HG02840 (cell line): ENCODE results near the gene CEP97.
"Not testable (repeated sequence)": the region's sequence is repeated elsewhere in the genome, so short reads cannot be mapped to it uniquely, and the experiment has no call there.

Source experiments
- ATAC-seq: cut with Tn5 transposase; IDR thresholded peaks from one replicate; pipeline ENCODE4 v1.9.1; 2021; ENCODE audit warnings: mild to moderate bottlenecking, moderate library complexity, moderate number of reproducible peaks; ENCODE audit not compliant: unreplicated experiment, low FRiP score

CEP97 gene, protein sequence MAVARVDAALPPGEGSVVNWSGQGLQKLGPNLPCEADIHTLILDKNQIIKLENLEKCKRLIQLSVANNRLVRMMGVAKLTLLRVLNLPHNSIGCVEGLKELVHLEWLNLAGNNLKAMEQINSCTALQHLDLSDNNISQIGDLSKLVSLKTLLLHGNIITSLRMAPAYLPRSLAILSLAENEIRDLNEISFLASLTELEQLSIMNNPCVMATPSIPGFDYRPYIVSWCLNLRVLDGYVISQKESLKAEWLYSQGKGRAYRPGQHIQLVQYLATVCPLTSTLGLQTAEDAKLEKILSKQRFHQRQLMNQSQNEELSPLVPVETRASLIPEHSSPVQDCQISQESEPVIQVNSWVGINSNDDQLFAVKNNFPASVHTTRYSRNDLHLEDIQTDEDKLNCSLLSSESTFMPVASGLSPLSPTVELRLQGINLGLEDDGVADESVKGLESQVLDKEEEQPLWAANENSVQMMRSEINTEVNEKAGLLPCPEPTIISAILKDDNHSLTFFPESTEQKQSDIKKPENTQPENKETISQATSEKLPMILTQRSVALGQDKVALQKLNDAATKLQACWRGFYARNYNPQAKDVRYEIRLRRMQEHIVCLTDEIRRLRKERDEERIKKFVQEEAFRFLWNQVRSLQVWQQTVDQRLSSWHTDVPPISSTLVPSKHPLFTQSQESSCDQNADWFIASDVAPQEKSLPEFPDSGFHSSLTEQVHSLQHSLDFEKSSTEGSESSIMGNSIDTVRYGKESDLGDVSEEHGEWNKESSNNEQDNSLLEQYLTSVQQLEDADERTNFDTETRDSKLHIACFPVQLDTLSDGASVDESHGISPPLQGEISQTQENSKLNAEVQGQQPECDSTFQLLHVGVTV

DNA sequence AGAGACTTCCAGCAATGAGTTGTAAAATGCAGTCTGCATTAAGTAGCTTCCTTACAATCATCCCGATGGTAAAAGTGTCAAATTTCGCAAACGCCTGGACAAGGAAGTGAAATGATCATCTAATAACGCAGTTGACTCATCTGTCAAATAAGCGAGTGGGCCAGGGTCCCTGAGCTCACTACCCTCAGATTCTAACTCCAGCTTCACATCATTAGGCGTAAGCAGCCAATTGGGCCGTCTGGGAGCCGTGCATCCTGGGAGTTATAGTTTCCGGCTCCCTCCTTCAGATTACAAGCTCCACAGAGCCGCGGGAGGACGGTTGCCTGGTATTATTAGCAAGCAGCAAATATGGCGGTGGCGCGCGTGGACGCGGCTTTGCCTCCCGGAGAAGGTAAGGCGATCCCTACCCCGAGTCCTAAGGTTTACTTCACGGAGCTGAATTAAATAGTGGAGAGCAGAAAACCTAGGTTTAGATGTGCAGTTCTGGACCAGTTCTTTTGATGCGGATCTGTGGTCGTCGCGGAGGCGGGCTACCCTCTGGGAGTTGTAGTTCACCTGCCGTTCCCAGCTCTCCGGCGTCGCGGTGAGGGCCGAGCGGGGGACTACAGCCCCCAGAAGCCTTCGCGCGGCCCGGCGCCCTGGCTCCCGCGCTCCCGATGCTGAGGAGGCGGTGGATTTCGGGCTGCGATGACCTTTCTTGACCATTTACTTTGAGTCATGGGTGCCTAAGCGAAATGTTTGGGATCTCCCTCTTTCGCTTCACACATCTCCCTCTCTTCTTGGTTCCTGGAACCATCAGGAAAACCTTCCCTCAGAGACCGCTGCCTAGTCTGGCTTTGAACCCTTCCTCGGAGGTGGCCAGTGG is at the start of gene CEP97:
TSS of gene CEP97 (plus strand) at position 286 of the 865 bp plus-strand sequence. CDS start at position 349, 63 bp downstream.
- ATAC-seq = peak; percentile 90

DNA sequence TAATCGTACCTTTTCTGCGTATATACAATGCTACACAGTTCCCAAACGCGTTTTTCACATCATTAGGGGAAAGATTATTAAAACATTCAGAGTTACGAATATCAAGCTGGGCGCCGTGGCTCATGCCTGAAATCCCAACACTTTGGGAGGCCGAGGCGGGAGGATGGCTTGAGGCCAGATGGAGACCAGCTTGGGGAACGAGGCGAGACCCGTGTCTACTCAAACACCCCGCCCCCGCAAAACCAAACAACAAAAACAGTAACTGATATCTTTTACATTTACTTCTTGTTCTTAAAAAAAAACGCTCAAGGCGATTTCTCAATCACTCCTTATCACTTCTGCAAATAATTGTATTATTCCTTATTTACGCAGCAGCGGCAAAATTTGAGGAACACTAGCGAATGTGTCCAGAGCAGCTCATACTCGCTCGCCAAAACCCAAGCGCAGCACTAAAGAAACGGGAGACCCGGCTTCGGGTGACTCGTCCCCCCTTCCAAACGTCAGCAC is 48.7 kb upstream of the CEP97 start:
- ATAC-seq = no peak

DNA sequence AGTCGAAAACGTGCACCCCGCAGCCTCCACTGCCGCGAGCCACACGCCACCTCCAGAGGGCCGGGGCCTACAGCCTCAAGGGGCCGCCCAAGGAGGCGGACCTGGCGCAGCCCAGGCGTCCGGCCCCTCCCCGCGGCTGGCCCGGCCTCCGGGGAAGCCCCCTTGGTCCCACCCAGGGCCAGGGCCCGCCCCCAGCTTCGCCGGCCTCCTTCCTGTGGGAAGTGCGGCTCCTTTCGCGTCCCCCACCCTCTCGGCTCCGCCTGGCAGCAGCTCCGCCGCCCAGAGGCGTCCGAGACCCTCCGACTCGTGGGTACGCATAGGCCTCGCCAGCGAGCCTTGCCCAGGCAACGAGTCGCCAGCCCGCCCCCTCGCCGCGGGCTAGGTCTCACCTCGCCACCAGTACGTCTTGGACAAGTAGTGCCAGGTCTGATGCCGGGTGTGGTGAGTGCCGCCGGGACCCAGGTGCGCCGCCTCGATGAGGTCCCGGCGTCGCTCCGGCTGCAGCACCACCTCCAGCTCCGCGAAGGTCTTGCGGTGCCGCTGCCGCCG is 48.1 kb upstream of the CEP97 start:
- peak; percentile 84 for ATAC-seq

DNA sequence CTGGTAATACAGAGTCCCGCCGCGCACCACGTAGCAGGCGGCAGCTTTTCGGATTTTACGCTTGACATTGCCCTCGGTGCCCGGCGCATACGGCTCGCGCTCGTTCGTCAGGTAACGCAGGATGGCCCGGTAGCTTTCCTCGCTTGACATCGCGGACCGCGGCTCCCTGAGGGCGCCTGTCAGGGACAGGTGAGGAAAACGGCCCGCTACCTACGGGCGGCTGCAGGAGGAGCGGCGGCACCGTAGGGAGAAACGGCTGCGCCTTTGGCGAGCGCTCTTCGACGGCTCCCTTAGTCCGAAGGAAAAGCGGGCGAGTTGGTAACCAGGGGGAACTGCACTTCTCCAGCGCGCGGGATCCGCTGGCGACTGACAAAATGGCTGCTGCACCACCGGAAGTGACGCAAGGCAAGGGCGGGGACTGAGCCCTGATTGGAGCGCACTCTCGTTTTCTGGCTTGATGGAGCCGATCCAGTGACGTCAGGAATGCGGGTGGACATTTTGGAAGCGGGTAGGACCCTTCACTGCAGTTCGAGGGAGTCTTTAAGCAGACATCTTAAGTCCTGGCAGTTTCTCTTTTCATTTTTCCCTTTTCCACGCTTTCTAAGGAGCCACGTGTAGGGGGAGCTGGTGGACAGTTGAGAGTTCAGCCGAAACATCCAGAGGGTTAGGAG is 47.5 kb upstream of the CEP97 start, which contains the start of gene ZBTB11:
TSS of gene ZBTB11 (minus strand) at position 368 of the 671 bp plus-strand sequence. CDS start at position 150, 218 bp downstream.
- peak; percentile 63 for ATAC-seq

DNA sequence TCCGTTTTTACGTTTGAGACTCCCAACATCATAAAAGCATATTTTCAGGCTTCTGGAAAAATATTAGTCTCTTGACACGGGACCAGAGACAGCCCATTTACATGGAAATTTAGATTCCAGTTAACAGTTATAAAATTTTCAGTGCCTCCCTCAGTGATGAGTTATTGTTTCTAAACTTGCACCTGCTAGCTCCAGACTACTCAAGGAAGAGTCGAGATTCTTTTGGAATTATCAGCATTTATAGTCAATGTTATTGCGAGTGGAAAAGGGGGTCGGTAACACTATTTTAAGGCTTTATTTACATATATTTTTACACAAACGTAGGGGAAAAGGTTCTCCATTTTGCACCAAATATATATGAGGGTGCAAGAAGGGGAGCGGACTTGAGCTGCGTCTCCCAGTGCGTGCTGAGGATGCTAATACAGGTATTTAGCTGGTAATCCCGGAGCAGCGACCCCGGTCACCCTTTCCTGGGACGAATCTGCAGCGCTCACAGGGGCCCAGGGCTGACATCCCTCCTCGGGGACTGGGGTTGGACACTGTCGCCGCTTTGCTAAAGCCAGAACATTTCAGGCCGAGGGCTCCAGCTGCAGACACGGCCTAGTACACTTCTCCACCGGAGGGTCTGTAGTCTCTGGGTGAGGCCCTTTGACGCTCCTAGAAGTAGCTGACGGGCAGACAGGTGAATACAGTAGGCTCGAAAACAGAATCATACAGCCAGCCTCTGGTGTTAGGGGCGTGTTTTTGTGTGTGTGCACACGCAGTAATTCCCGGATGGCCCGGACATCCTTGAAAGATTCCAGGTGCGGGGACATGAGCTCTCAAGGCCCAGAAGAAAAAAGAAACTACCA is 46.8 kb upstream of the CEP97 start:
- ATAC-seq = no peak

DNA sequence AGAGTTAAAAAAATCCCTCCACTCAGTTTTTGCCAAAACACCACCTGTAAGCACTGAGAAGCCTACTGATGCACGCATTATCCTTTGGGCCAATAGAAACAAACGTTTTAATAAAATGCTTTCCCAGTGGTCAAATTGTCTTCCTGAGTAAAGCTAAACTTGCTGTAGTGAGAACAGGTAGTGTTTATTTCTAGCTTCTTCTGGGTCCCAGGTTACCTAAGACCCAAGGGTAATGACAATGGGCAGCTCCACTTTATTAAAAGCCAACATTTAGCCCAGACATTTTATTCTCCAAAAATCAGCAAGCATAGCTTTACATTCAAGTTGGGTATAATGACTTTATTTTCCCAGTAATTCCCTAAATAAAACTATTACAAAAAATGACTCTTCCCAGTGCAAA is 45.6 kb upstream of the CEP97 start:
- ATAC-seq = not testable (repeated sequence)

DNA sequence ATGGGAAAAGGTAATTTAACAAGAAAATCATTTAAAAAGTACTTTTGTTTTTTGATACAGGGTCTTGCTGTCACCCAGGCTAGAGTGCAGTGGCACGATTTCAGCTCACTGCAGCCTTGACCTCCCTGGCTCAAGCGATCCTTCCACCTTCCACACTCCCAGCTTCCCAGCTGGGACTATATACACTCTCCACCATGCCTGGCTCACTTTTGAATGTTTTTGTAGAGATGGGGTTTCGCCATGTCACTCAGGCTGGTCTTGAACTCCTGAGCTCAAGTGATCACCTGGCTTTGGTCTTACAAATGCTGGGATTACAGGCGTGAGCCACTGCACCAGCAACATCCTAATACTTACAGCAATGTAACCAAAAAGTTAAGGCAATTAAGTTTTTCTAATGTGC is 43.9 kb upstream of the CEP97 start:
- no peak for ATAC-seq

DNA sequence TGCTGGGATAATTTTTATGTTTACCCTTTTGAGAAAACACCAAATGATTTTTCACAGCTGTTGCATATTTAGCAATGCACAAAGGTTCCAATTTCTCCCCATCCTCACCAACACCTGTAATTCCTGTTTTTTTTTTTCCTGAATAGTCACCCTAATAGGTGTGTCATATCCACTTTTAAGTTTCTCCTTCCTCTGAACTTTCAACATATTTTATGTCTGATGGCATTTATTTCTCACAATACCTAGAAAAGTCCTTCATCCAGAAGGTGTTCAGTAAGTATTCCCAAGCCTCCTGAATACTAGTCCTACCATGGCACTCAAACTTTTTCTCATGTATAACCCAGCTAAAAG is 39.4 kb upstream of the CEP97 start:
- ATAC-seq = no peak

DNA sequence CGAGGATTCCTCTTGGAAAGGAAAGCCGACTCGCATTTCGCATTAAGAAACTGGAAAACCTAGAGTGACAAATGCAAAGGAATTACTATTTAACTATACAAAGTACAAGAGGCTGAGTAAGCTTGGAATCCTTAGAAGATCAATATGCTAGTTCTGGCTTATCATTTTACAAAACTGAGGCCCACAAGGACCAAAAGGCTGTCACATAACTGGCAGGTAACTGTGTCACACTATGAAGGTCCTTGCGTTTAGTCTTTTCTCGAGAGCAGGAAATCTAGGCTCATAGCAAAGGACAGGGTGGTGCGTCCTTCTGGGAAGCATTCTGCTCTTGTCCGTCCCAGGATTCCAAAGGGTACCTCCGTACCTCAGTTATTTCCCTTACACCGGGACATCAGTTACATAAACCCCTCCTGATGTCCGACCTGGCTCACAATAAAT is 38.5 kb upstream of the CEP97 start:
- peak; percentile 1 for ATAC-seq

DNA sequence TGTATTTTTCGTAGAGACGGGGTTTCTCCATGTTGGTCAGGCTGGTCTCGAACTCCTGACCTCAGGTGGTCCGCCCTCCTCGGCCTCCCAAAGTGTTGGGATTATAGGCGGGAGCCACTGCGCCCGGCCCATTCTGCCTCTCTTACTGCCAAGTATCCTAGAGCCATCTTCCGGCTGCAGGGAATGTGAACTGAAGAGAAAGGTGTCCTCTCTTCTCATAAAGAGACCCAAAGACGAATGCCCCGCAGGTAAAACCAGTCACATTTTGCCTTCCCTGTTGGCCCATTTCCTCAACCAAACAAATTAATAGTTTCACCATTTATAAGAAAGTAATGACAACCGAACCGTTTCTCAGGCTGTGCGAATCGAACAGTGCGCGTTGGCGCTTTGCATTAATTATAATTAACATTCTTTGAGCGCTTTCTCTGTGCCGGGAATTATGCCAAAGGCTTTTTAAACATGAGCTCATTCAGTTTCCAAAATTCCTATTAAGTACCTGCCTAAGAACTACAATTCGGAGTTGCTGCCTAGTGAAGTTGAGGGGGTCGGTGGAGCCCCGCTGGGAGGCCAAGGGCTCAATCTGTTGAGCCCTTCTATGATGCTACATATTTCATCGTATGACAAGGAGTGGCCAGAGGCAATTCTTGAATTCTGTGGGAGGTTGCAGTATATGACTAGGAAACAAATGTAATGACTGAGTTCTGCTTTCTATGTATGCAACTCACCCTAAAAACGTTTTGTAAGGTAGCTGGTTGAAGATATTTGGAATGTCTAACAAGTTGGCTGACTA is 37.1 kb upstream of the CEP97 start:
- no peak for ATAC-seq

DNA sequence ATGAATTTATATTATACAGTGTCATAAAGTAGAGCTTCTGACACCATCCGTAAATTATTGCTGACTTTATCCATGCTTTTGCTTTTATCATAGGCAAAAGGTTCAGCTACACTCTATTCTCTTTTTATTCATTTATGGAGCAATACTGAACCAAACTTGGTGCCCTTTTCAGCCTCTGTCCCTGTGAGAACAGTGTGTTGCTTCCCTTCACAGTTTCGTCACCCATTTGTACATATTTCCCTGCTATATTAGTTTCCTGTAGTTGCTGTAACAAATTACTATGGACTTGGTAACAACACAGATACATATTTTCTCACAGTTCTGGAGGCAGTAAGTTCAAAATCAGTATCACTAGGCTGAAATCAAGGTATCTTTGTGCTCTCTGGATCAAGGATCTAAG is 35.1 kb upstream of the CEP97 start:
- ATAC-seq = no peak

DNA sequence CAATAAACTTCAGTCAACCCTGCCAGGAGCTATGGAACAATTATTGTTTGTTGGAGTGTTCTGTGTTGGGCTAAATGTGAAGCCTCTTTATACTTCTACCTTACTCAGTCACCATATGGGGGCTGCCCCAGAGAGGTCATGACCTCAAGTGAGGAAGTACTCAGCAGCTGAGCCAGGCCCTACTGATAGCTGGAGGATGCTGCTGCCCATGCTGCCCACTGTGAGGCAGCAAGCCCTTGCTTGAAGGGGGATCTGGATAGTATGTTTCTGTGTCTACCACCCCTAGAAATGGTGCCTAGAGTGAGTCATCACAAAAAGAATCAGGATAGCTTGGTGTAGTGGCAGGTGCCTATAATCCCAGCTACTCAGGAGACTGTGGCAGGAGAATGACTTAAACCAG is 33.4 kb upstream of the CEP97 start:
- no peak for ATAC-seq

DNA sequence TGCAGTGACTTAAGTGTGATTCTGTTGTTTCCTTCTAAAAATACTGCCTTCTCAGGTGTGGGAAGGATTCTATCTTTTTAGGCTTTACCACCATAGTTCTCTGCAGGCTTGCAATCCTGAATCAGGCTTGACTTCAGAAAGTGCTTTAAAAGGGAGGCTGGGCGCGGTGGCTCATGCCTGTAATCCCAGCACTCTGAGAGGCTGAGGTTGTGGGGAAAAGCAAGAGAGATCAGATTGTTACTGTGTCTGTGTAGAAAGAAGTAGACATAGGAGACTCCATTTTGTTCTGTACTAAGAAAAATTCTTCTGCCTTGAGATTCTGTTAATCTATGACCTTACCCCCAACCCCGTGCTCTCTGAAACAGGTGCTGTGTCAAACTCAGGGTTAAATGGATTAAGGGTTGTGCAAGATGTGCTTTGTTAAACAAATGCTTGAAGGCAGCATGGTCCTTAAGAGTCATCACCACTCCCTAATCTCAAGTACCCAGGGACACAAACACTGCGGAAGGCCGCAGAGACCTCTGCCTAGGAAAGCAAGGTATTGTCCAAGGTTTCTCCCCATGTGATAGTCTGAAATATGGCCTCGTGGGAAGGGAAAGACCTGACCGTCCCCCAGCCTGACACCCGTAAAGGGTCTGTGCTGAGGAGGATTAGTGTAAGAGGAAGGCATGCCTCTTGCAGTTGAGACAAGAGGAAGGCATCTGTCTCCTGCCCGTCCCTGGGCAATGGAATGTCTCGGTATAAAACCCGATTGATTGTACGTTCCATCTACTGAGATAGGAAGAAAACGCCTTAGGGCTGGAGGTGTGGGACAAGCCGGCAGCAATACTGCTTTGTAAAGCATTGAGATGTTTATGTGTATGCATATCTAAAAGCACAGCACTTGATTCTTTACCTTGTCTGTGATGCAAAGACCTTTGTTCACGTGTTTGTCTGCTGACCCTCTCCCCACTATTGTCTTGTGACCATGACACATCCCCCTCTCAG is 32.4 kb upstream of the CEP97 start:
- ATAC-seq = not testable (repeated sequence)

DNA sequence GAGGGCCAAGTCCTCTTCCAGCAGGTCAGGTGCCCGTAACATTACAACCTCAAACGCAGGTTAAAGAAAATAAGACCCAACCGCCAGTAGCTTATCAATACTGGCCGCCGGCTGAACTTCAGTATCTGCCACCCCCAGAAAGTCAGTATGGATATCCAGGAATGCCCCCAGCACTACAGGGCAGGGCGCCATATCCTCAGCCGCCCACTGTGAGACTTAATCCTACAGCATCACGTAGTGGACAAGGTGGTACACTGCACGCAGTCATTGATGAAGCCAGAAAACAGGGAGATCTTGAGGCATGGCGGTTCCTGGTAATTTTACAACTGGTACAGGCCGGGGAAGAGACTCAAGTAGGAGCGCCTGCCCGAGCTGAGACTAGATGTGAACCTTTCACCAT is 30.9 kb upstream of the CEP97 start:
- ATAC-seq = peak; percentile 71

DNA sequence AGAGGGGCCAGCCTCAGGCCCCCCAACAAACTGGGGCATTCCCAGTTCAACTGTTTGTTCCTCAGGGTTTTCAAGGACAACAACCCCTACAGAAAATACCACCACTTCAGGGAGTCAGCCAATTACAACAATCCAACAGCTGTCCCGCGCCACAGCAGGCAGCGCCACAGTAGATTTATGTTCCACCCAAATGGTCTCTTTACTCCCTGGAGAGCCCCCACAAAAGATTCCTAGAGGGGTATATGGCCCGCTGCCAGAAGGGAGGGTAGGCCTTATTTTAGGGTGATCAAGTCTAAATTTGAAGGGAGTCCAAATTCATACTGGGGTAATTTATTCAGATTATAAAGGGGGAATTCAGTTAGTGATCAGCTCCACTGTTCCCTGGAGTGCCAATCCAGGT is 29.6 kb upstream of the CEP97 start:
- not testable (repeated sequence) for ATAC-seq

DNA sequence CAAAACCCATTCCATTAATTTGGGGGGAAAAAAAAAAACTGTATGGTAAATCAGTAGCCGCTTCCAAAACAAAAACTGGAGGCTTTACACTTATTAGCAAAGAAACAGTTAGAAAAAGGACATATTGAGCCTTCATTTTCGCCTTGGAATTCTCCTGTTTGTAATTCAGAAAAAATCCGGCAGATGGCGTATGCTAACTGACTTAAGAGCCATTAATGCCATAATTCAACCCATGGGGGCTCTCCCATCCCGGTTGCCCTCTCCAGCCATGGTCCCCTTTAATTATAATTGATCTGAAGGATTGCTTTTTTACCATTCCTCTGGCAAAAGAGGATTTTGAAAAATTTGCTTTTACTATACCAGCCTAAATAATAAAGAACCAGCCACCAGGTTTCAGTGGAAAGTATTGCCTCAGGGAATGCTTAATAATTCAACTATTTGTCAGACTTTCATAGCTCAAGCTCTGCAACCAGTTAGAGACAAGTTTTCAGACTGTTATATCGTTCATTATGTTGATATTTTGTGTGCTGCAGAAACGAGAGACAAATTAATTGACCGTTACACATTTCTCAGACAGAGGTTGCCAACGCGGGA is 28.5 kb upstream of the CEP97 start:
- ATAC-seq = no peak
